Measurements from ENCODE around the gene FN3KRP.

DNA sequence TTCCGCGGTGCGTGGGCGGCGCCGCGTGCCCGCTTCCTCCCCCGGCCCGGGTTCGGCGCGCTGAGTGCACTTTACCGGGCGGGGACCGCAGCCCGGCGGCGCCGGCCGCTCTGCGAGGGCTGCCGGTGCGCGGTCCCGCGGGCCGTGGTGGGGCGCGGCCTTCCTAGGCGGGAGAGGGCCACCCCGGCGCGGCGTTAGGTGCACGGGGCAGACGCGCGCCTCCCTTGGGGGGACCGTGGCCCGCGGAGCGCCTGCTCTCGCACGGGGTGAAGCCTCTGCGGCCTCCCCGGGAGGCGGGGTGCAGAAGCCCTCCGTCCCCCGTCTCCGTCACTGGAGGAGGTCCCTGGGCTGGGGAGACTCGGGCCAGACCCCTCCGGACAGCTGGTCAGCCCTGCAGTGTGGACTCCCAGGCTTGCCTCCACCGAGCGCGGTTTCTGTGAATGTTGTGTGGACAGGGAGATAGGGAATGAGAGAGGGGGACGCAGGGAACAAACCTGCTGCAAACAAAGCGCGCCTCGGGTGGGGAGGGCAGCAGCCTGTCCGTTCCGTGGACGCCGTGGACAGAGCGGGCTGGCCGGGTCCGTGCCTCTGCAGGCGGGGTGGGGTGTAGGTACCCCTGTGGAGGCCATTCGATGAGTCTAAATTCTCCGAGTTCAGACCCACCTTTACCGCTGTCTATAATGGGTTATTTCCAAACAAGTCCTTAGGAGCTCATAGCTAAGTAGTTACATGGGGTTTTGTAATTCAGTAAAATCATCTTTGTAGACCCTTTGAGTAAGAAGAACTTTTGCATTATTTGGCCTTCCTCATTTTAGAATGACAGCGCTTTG lies 36.1 kb downstream of the FN3KRP start:
- TF ChIP-seq, protein P1, sequence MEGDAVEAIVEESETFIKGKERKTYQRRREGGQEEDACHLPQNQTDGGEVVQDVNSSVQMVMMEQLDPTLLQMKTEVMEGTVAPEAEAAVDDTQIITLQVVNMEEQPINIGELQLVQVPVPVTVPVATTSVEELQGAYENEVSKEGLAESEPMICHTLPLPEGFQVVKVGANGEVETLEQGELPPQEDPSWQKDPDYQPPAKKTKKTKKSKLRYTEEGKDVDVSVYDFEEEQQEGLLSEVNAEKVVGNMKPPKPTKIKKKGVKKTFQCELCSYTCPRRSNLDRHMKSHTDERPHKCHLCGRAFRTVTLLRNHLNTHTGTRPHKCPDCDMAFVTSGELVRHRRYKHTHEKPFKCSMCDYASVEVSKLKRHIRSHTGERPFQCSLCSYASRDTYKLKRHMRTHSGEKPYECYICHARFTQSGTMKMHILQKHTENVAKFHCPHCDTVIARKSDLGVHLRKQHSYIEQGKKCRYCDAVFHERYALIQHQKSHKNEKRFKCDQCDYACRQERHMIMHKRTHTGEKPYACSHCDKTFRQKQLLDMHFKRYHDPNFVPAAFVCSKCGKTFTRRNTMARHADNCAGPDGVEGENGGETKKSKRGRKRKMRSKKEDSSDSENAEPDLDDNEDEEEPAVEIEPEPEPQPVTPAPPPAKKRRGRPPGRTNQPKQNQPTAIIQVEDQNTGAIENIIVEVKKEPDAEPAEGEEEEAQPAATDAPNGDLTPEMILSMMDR (IDR thresholded peaks at IDR 0.05) = no peak
- no peak for TF ChIP-seq EZH2 (IDR thresholded peaks at IDR 0.05; ENCODE audit: borderline replicate concordance, insufficient read depth, low read depth, low read length, poor library complexity, severe bottlenecking)
